Measurements from ENCODE around the gene CD55.

The CD55 gene

GRCh38 chr1:207364614-207365013, 43.1 kb downstream of the CD55 start:
- no peak for DNase-seq

- no peak for DNase-seq
These were observed 43.6 kb downstream of the CD55 start for GRCh38 chr1:207365063-207365462.

GRCh38 chr1:207366022-207366421, 44.5 kb downstream of the CD55 start:
- DNase-seq = no peak

- no peak for DNase-seq
These were observed 67.2 kb downstream of the CD55 start for GRCh38 chr1:207388721-207389120.

- no peak for DNase-seq
These were observed 68.4 kb downstream of the CD55 start for GRCh38 chr1:207389728-207390464.

- DNase-seq = no peak
These were observed 72.1 kb downstream of the CD55 start for GRCh38 chr1:207393610-207394009.

- no peak for DNase-seq
These were observed 74.8 kb downstream of the CD55 start for GRCh38 chr1:207396168-207396746.

GRCh38 chr1:207397525-207397926, 76.0 kb downstream of the CD55 start:
- no peak for DNase-seq

- DNase-seq = no peak
These were observed 77.5 kb downstream of the CD55 start for GRCh38 chr1:207398986-207399385.

- DNase-seq = no peak
These were observed 80.1 kb downstream of the CD55 start for GRCh38 chr1:207401578-207401977.

- DNase-seq = no peak
These were observed 81.3 kb downstream of the CD55 start for GRCh38 chr1:207402744-207403143.

GRCh38 chr1:207404849-207405525, 83.5 kb downstream of the CD55 start:
- no peak for DNase-seq

GRCh38 chr1:207405814-207406213, 84.3 kb downstream of the CD55 start:
- DNase-seq = no peak

- DNase-seq = no peak
These were observed 86.3 kb downstream of the CD55 start for GRCh38 chr1:207407655-207408260.

Data from stimulated activated CD8-positive, alpha-beta memory T cell treated with anti-CD3 and anti-CD28 coated beads, Interleukin-4, amount 100 ng/mL, for 48 hours (primary cell).